Upper lobe of left lung (tissue), 4 donors: Measurements from ENCODE around the gene ARHGAP11A.

Experiments used
- POLR2A ChIP-seq, 4 donors: fragments of 450-650 bp; IDR thresholded peaks; one replicate each; pipeline ENCODE4 v1.5.1; 2016 to 2017; ENCODE audit warnings: antibody characterized with exemption in 4 of 4, mild to moderate bottlenecking in 2 of 4
- POLR2AphosphoS5 ChIP-seq, 2 donors: sonication (generic); formaldehyde crosslinking; IDR thresholded peaks; one replicate each; pipeline ENCODE4 v1.5.1; 2017; ENCODE audit warnings: antibody characterized with exemption in 2 of 2
- TF ChIP-seq, protein P1 (sequence below), 6 experiments: fragments of 450-650 bp in 4 of 6; fragments of 200-600 bp in 2 of 6; sonication (generic) in 2 of 6; IDR thresholded peaks; one replicate each; pipeline ENCODE4 v1.5.1; 2016 to 2019; ENCODE audit warnings: antibody characterized with exemption in 6 of 6

DNA sequence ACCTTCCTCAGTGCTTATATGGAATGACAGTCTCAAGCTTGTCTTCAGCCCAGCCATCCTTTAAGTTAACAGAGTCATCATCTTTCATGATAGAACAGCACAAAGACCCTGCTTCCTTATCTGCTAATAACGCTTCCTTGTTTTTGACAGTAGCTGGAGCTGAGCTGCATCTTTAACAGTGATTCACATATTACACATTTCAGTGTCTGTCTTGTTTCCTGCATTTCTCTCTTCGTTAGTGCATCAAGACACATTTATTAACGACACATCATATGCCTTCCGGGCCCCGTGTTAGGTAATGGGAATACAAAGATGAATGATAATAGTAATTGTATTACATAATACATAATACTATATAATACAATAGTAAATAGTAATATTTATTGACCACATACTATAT lies 72.3 kb downstream of the ARHGAP11A start:
- TF ChIP-seq POLR2AphosphoS5 (IDR thresholded peaks at IDR 0.05): no peak
- TF ChIP-seq, protein P1, sequence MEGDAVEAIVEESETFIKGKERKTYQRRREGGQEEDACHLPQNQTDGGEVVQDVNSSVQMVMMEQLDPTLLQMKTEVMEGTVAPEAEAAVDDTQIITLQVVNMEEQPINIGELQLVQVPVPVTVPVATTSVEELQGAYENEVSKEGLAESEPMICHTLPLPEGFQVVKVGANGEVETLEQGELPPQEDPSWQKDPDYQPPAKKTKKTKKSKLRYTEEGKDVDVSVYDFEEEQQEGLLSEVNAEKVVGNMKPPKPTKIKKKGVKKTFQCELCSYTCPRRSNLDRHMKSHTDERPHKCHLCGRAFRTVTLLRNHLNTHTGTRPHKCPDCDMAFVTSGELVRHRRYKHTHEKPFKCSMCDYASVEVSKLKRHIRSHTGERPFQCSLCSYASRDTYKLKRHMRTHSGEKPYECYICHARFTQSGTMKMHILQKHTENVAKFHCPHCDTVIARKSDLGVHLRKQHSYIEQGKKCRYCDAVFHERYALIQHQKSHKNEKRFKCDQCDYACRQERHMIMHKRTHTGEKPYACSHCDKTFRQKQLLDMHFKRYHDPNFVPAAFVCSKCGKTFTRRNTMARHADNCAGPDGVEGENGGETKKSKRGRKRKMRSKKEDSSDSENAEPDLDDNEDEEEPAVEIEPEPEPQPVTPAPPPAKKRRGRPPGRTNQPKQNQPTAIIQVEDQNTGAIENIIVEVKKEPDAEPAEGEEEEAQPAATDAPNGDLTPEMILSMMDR (IDR thresholded peaks at IDR 0.05): no peak
- TF ChIP-seq POLR2A (IDR thresholded peaks at IDR 0.05): no peak
